ENCODE data around the gene HLA-DQA2.

DNA sequence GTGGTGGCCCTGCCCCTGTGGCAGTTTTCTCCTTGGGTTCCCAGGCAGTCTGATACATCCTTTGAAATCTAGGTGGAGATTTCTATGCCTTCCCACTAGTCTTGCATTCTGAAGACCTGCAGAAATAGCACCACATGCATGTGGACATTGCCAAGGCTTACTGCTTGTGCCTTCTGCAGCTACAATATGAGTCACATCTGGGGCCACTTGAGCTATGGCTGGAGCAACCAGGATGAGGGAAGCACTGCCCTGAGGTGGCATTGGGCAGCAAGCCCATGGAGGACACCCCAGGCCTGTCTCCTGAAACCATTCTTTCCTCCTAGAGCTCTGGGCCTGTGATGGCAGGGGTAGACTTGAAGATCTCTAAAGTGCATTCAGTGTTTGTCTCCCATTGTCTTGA lies 37.8 kb downstream of the HLA-DQA2 start:
- TF ChIP-seq, protein P1, sequence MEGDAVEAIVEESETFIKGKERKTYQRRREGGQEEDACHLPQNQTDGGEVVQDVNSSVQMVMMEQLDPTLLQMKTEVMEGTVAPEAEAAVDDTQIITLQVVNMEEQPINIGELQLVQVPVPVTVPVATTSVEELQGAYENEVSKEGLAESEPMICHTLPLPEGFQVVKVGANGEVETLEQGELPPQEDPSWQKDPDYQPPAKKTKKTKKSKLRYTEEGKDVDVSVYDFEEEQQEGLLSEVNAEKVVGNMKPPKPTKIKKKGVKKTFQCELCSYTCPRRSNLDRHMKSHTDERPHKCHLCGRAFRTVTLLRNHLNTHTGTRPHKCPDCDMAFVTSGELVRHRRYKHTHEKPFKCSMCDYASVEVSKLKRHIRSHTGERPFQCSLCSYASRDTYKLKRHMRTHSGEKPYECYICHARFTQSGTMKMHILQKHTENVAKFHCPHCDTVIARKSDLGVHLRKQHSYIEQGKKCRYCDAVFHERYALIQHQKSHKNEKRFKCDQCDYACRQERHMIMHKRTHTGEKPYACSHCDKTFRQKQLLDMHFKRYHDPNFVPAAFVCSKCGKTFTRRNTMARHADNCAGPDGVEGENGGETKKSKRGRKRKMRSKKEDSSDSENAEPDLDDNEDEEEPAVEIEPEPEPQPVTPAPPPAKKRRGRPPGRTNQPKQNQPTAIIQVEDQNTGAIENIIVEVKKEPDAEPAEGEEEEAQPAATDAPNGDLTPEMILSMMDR (IDR thresholded peaks at IDR 0.05; ENCODE audit: insufficient read depth, low read depth, low read length), result no peak
- TF ChIP-seq EZH2 (IDR thresholded peaks at IDR 0.05; ENCODE audit: insufficient read depth, low read length), result no peak
